ENCODE data around the gene KIF6.

GRCh38 chr6:39724787-39725631, at the start of gene KIF6:
- peak in 1 of 3 experiments; percentile 10 for TF ChIP-seq CTCF (optimal IDR thresholded peaks at IDR 0.05 in 1 of 3, IDR thresholded peaks at IDR 0.05 in 1 of 3, conservative IDR thresholded peaks at IDR 0.05 in 1 of 3; ENCODE audit: extremely low read depth in 1 of 3, insufficient read depth in 2 of 3, low read length in 3 of 3)
- no peak for TF ChIP-seq EZH2 (IDR thresholded peaks at IDR 0.05; ENCODE audit: low read length)
